Cardiac muscle cell (in vitro differentiated cells and primary cell): ENCODE data around the gene USP46. TPM values are rescaled to one million over a fixed set of nuclear protein-coding genes. Genes with fewer than 3 reads are reported as not detected.

ENCODE experiments used
- DNase-seq, 2 donors: peaks; one replicate each; pipeline versions ENCODE4 v3.0.0 to v3.0.0-alpha.2; 2010 to 2017; ENCODE audit warnings: low read depth in 1 of 2, low spot score in 1 of 2
- H3K27ac ChIP-seq: fragments of 200-600 bp; sonication (generic); 2 replicates; pipeline ENCODE4 v1.5.1; 2016
- H3K27me3 ChIP-seq: fragments of 200-600 bp; sonication (generic); 2 replicates; pipeline ENCODE4 v1.6.0; 2016; ENCODE audit warnings: control low read depth
- H3K36me3 ChIP-seq: fragments of 200-600 bp; sonication (generic); 2 replicates; pipeline ENCODE4 v1.5.1; 2016; ENCODE audit warnings: control low read depth
- H3K4me1 ChIP-seq: fragments of 200-600 bp; sonication (generic); 2 replicates; pipeline ENCODE4 v1.8.1; 2017; ENCODE audit warnings: low read depth, mild to moderate bottlenecking, mixed run types
- H3K4me3 ChIP-seq: fragments of 200-600 bp; sonication (generic); 2 replicates; pipeline ENCODE4 v1.5.1; 2016; ENCODE audit warnings: mild to moderate bottlenecking
- H3K9me3 ChIP-seq: fragments of 200-600 bp; sonication (generic); 2 replicates; pipeline ENCODE4 v1.5.1; 2017; ENCODE audit warnings: low read depth, mild to moderate bottlenecking, control low read depth
- CTCF ChIP-seq: IDR thresholded peaks from 2 replicates; pipeline ENCODE4 v1.5.1; 2012; ENCODE audit warnings: low read depth, mild to moderate bottlenecking, low read length
- polyA plus RNA-seq: library from polyadenylated mRNA; unstranded; fragments of >200 nt; fragmentation: Nextera tagmentation; extraction: Ambion mirVana; gene quantifications from 2 replicates; pipeline ENCODE4 v1.2.1, GENCODE V29; 2016
- total RNA-seq: library from RNA; depleted of rRNA; stranded (reverse); fragments of >200 nt; gene quantifications from 2 replicates; pipeline ENCODE4 v1.2.3, GENCODE V29; 2016

USP46 gene
- total and polyA plus RNA-seq, 2 experiments from 2014 or later = 18.3 to 24.2 TPM

GRCh38 chr4:52586069-52586468 is 73.0 kb downstream of the USP46 start:
- no peaks in the 10 kb centered on the region for H3K36me3 ChIP-seq
- H3K27me3 ChIP-seq = no peaks in the 10 kb centered on the region
- H3K27ac ChIP-seq = no peak overlapping the region
- no peak overlapping the region for H3K4me3 ChIP-seq
- no peak for TF ChIP-seq CTCF
- peaks cover 9% of the 10 kb centered on the region for H3K4me1 ChIP-seq
- no peaks in the 10 kb centered on the region for H3K9me3 ChIP-seq
- DNase-seq = no peak

GRCh38 chr4:52585379-52585778 is 73.7 kb downstream of the USP46 start:
- H3K4me1 ChIP-seq = peaks cover 9% of the 10 kb centered on the region
- H3K4me3 ChIP-seq = no peak overlapping the region
- no peaks in the 10 kb centered on the region for H3K9me3 ChIP-seq
- no peaks in the 10 kb centered on the region for H3K27me3 ChIP-seq
- no peak for DNase-seq
- no peak for TF ChIP-seq CTCF
- H3K36me3 ChIP-seq = no peaks in the 10 kb centered on the region
- H3K27ac ChIP-seq = no peak overlapping the region

GRCh38 chr4:52579602-52580272 is 79.4 kb downstream of the USP46 start:
- Histone ChIP-seq H3K36me3 (no peaks in the 10 kb centered on the region), H3K27ac (no peak overlapping the region), H3K4me3 (no peak overlapping the region), H3K9me3 (no peaks in the 10 kb centered on the region), H3K4me1 (no peaks in the 10 kb centered on the region), H3K27me3 (no peaks in the 10 kb centered on the region)
- no peak for DNase-seq
- no peak for TF ChIP-seq CTCF

GRCh38 chr4:52578951-52579350 is 80.2 kb downstream of the USP46 start:
- Histone ChIP-seq H3K27ac (no peak overlapping the region), H3K4me3 (no peak overlapping the region), H3K27me3 (no peaks in the 10 kb centered on the region)

GRCh38 chr4:52577624-52577962 is 81.5 kb downstream of the USP46 start:
- H3K27ac ChIP-seq = no peak overlapping the region
- H3K9me3 ChIP-seq = no peaks in the 10 kb centered on the region
- no peak for TF ChIP-seq CTCF

More at GRCh38 chr4:52578951-52579350, 80.2 kb downstream of the USP46 start:
- Histone ChIP-seq H3K9me3 (no peaks in the 10 kb centered on the region), H3K36me3 (no peaks in the 10 kb centered on the region), H3K4me1 (no peaks in the 10 kb centered on the region)
- no peak for DNase-seq
- no peak for TF ChIP-seq CTCF

More at GRCh38 chr4:52577624-52577962, 81.5 kb downstream of the USP46 start:
- H3K27me3 ChIP-seq = no peaks in the 10 kb centered on the region
- no peak overlapping the region for H3K4me3 ChIP-seq
- H3K36me3 ChIP-seq = no peaks in the 10 kb centered on the region
- H3K4me1 ChIP-seq = no peaks in the 10 kb centered on the region
- DNase-seq = no peak
